GM12878 (cell line): ENCODE data around the gene PNPLA5. TPM values are rescaled to one million over a fixed set of nuclear protein-coding genes. Genes with fewer than 3 reads are reported as not detected.

ENCODE experiments used
- ATAC-seq: fragments of 200-7000 bp; cut with Tn5 transposase; 3 replicates; pipeline ENCODE4 v1.9.1; 2020; ENCODE audit warnings: mild to moderate bottlenecking, moderate library complexity
- BruUV-seq: library from RNA; stranded (reverse); fragments of 400-500 nt; replicated peaks from 2 replicates; lab custom pipeline; 2021; lab: Mats Ljungman, UMichigan
- CTCF ChIA-PET: fragments of 300-600 bp; sonication (Branson Sonifier 250); formaldehyde crosslinking; extraction: SDS; loops from one replicate; lab custom pipeline; 2021; ENCODE audit warnings: inconsistent platforms; lab: Yijun Ruan, JAX
- POLR2A ChIA-PET: fragments of 350-600 bp; formaldehyde crosslinking; extraction: SDS; loops from one replicate; lab custom pipeline; 2021; ENCODE audit warnings: inconsistent platforms; lab: Charles Lee
- RAD21 ChIA-PET: fragments of 300-600 bp; sonication (Branson Sonifier 250); formaldehyde crosslinking; loops from one replicate; lab custom pipeline; 2023; ENCODE audit warnings: antibody characterized with exemption; ENCODE audit not compliant: unreplicated experiment; lab: Charles Lee
- SMC1A ChIA-PET: fragments of 300-600 bp; sonication (Branson Sonifier 250); formaldehyde crosslinking; loops from one replicate; lab custom pipeline; 2023; ENCODE audit not compliant: unreplicated experiment, uncharacterized antibody; lab: Charles Lee
- DNase-seq: peaks from one replicate; pipeline ENCODE4 v3.0.0-alpha.2; 2011; ENCODE audit warnings: low read depth, low spot score
- FAIRE-seq: peaks from 3 replicates; lab custom pipeline; 2011; peaks lifted over from hg19 to GRCh38; lab: Jason Lieb, UNC
- H2AFZ ChIP-seq: 2 replicates; pipeline ENCODE4 v1.6.0; 2011; ENCODE audit warnings: low read depth, low read length, control low read depth; ENCODE audit not compliant: control insufficient read depth
- H3K27ac ChIP-seq: 2 replicates; pipeline ENCODE4 v1.5.1; 2011; ENCODE audit warnings: control low read depth; ENCODE audit not compliant: control insufficient read depth, insufficient read depth
- H3K27me3 ChIP-seq, 2 experiments: replicated peaks in 1 of 2; 2 replicates each; pipeline versions ENCODE4 v1.6.0 to v1.6.1; 2011; ENCODE audit warnings: low read length in 1 of 2; ENCODE audit not compliant: control insufficient read depth in 2 of 2, insufficient read depth in 2 of 2
- H3K36me3 ChIP-seq, 2 experiments: 2 replicates each; pipeline ENCODE4 v1.5.1; 2011; ENCODE audit warnings: low read length in 1 of 2; ENCODE audit not compliant: control insufficient read depth in 2 of 2, insufficient read depth in 2 of 2
- H3K4me1 ChIP-seq: 2 replicates; pipeline ENCODE4 v1.6.1; 2011; ENCODE audit warnings: mild to moderate bottlenecking, low read length, moderate library complexity, mixed read lengths; ENCODE audit not compliant: control insufficient read depth, insufficient read depth
- H3K4me2 ChIP-seq: 2 replicates; pipeline ENCODE4 v1.6.0; 2011; ENCODE audit warnings: control low read depth; ENCODE audit not compliant: control insufficient read depth, insufficient read depth
- H3K4me3 ChIP-seq: fragments of 200-600 bp; sonication (generic); 2 replicates; pipeline ENCODE4 v1.5.1; 2016
- H3K79me2 ChIP-seq: 2 replicates; pipeline ENCODE4 v1.6.0; 2011; ENCODE audit warnings: low read length; ENCODE audit not compliant: control insufficient read depth, insufficient read depth
- H3K9ac ChIP-seq: 2 replicates; pipeline ENCODE4 v1.8.0; 2011; ENCODE audit warnings: low read length, control low read depth, mixed read lengths; ENCODE audit not compliant: control insufficient read depth, insufficient read depth
- H3K9me3 ChIP-seq: replicated peaks from 3 replicates; pipeline ENCODE4 v1.5.1; 2011; ENCODE audit warnings: mild to moderate bottlenecking, low read length; ENCODE audit not compliant: control insufficient read depth, insufficient read depth
- H4K20me1 ChIP-seq: 2 replicates; pipeline ENCODE4 v1.6.0; 2011; ENCODE audit not compliant: control insufficient read depth, insufficient read depth
- ATF3 ChIP-seq: IDR thresholded peaks from 2 replicates; pipeline ENCODE4 v1.6.1; 2011; ENCODE audit warnings: low read depth, mild to moderate bottlenecking, low read length, moderate library complexity, borderline replicate concordance; ENCODE audit errors: extremely low read depth
- BHLHE40 ChIP-seq, 2 experiments: fragments of 450-650 bp in 1 of 2; IDR thresholded peaks; 2 replicates each; pipeline ENCODE4 v1.6.1; 2011 to 2017; ENCODE audit warnings: low read depth in 2 of 2, borderline replicate concordance in 1 of 2, improper control_type of control experiment in 1 of 2, low read length in 1 of 2, mild to moderate bottlenecking in 1 of 2
- BRCA1 ChIP-seq: IDR thresholded peaks from 2 replicates; pipeline ENCODE4 v1.6.1; 2011; ENCODE audit warnings: low read depth, low read length, improper control_type of control experiment
- CEBPB ChIP-seq, 2 experiments: fragments of 150-350 bp in 1 of 2; IDR thresholded peaks; 2 replicates each; pipeline ENCODE4 v1.6.1; 2012 to 2014; ENCODE audit warnings: low read depth in 2 of 2, low read length in 2 of 2, borderline replicate concordance in 1 of 2, inconsistent platforms in 1 of 2
- DPF2 ChIP-seq: fragments of 450-650 bp; IDR thresholded peaks from 2 replicates; pipeline ENCODE4 v1.6.1; 2017; ENCODE audit warnings: mild to moderate bottlenecking
- HDGF ChIP-seq: fragments of 450-650 bp; IDR thresholded peaks from 2 replicates; pipeline ENCODE4 v1.6.1; 2016; ENCODE audit warnings: antibody characterized with exemption
- MYB ChIP-seq: fragments of 150-350 bp; IDR thresholded peaks from 2 replicates; pipeline ENCODE4 v1.6.1; 2014; ENCODE audit warnings: mild to moderate bottlenecking, low read depth, low read length, borderline replicate concordance
- TCF3 ChIP-seq: IDR thresholded peaks from 2 replicates; pipeline ENCODE4 v1.6.1; 2012; ENCODE audit warnings: low read depth, mild to moderate bottlenecking, low read length, borderline replicate concordance; ENCODE audit not compliant: insufficient read depth
- ZNF207 ChIP-seq: fragments of 450-650 bp; IDR thresholded peaks from 2 replicates; pipeline ENCODE4 v1.6.1; 2014; ENCODE audit warnings: antibody characterized with exemption, mild to moderate bottlenecking, borderline replicate concordance
- WGBS: methylation state at CpG from one replicate; pipeline ENCODE4 v1.1.6; 2016; ENCODE audit warnings: low lambda C conversion rate; ENCODE audit not compliant: insufficient replicate concordance, insufficient coverage; ENCODE audit errors: missing lambda C conversion rate; 5-methylcytosine and 5-hydroxymethylcytosine counted together
- in situ Hi-C: fragments of 300-500 bp; cut with MboI; formaldehyde crosslinking; loops from 9 replicates; pipeline ENCODE4 v1.14.3; 2018; ENCODE audit warnings: mixed read lengths
- intact Hi-C: fragments of 100-400 bp; cut with micrococcal nuclease; formaldehyde crosslinking; loops from one replicate; pipeline ENCODE4 v1.14.2; 2022; ENCODE audit not compliant: unreplicated experiment
- polyA plus RNA-seq, 11 experiments: library from polyadenylated mRNA; depleted of rRNA in 4 of 11; unstranded in 6 of 11; stranded (reverse) in 5 of 11; fragments of >200 nt; fragmentation: Nextera tagmentation in 4 of 11; fragmentation: Illumina TruSeq in 1 of 11; extraction: Ambion mirVana in 4 of 11; extraction: Trizol in 1 of 11; gene quantifications; 1 replicate in 1 of 11; 2 replicates in 10 of 11; pipeline versions ENCODE4 v1.2.1 to v1.2.3, GENCODE V29; 2011 to 2016; ENCODE audit warnings: inconsistent platforms in 2 of 11, missing spikeins in 2 of 11, low read depth in 1 of 11
- total RNA-seq, 4 experiments: library from RNA; depleted of rRNA in 3 of 4; stranded (reverse); fragments of >200 nt in 3 of 4; fragmentation: Illumina TruSeq in 1 of 4; extraction: Trizol in 1 of 4; gene quantifications; 2 replicates each; pipeline versions ENCODE4 v1.2.1 to v1.2.3, GENCODE V29; 2013 to 2021

Gene PNPLA5
- total and polyA plus RNA-seq, 10 of the 15 experiments (the other 5 are each of a cell fraction or from before 2014, with no cell fraction given) = not detected

DNA sequence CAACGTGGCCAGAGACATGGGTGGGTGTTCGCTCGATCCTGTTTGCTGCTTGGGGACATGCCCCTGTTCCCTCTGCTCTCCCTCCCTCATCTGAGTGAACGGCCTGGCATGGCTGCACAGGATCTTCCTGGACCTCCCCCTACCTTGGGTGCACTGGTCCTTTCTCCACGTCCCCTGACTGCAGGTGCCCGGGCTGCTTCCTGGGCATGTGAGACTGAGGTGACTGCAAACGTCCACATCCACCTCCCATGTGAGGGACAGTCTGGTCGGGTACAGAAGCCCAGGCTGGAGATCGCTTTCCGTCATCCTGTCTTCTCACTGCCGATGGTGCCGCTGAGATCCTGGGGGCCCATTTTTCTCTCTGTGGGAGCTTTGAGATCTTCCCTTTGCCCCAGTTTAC lies 41.3 kb downstream of the PNPLA5 start:
- TF ChIP-seq BHLHE40 (IDR thresholded peaks at IDR 0.05; ENCODE audit: borderline replicate concordance in 1 of 2, low read depth in 2 of 2, low read length in 1 of 2) = no peak
- no peak for TF ChIP-seq ZNF207
- no peak for TF ChIP-seq MYB
- no peak for TF ChIP-seq ATF3
- no peak for TF ChIP-seq CEBPB (IDR thresholded peaks at IDR 0.05; ENCODE audit: borderline replicate concordance in 1 of 2, low read depth in 2 of 2, low read length in 2 of 2)
- TF ChIP-seq TCF3 = no peak
- no peak for TF ChIP-seq HDGF
- TF ChIP-seq DPF2 = no peak
- no peak for TF ChIP-seq BRCA1
- H3K27me3 ChIP-seq = peaks cover 0 to 4% of the 10 kb centered on the region in 2 experiments; a peak in 3 of 4 replicates

More for the DNA sequence above, 41.3 kb downstream of the PNPLA5 start:
- Histone ChIP-seq H3K4me2 (no peak overlapping the region), H4K20me1 (no peaks in the 10 kb centered on the region), H3K4me1 (no peaks in the 10 kb centered on the region), H3K27ac (no peak overlapping the region), H2AFZ (no peak overlapping the region), H3K4me3 (no peak overlapping the region), H3K9ac (no peak overlapping the region), H3K36me3 (no peaks in the 10 kb centered on the region), H3K79me2 (no peaks in the 10 kb centered on the region), H3K9me3 (no peaks in the 10 kb centered on the region)
- RAD21 ChIA-PET = no interaction called here
- no peak for DNase-seq
- intact Hi-C loops (no loop called here), in situ Hi-C loops (no loop called here)
- ATAC-seq = no peak
- no TSS peak for BruUV-seq
- POLR2A ChIA-PET = no interaction called here
- WGBS = 20% methylated on average over 12 of the region's 12 CpGs
- FAIRE-seq = no peak
- CTCF ChIA-PET = no interaction called here
- SMC1A ChIA-PET = no interaction called here
